HG03103 (cell line): ENCODE data around the gene BCL3.
"Not testable (repeated sequence)": the region's sequence is repeated elsewhere in the genome, so short reads cannot be mapped to it uniquely, and the experiment has no call there.

Experiments used
- ATAC-seq: cut with Tn5 transposase; IDR thresholded peaks from one replicate; pipeline ENCODE4 v1.9.1; 2021; ENCODE audit warnings: low read depth; ENCODE audit not compliant: unreplicated experiment

Gene BCL3

GRCh38 chr19:44748426-44749254 lies at the start of gene BCL3:
Gene BCL3 (plus strand): TSS chr19:44748708. CDS start chr19:44748791, 83 bp downstream.
- ATAC-seq: no peak

GRCh38 chr19:44700547-44700946 lies 48.0 kb upstream of the BCL3 start:
- ATAC-seq: no peak

GRCh38 chr19:44701228-44701627 lies 47.3 kb upstream of the BCL3 start:
- no peak for ATAC-seq

- ATAC-seq: no peak
Measured at GRCh38 chr19:44702551-44703176, 45.8 kb upstream of the BCL3 start.

GRCh38 chr19:44703336-44704078 lies 45.0 kb upstream of the BCL3 start:
- no peak for ATAC-seq

- ATAC-seq: no peak
Measured at GRCh38 chr19:44704982-44705381, 43.5 kb upstream of the BCL3 start.

GRCh38 chr19:44705502-44706010 lies 43.0 kb upstream of the BCL3 start:
- no peak for ATAC-seq

- no peak for ATAC-seq
Measured at GRCh38 chr19:44706506-44707236, 41.8 kb upstream of the BCL3 start.

GRCh38 chr19:44707794-44708193 lies 40.7 kb upstream of the BCL3 start:
- ATAC-seq: no peak

- ATAC-seq: no peak
Measured at GRCh38 chr19:44708940-44709339, 39.6 kb upstream of the BCL3 start.

GRCh38 chr19:44709434-44710266 lies 38.9 kb upstream of the BCL3 start:
- not testable (repeated sequence) for ATAC-seq

GRCh38 chr19:44710483-44710882 lies 38.0 kb upstream of the BCL3 start:
- ATAC-seq: no peak

- ATAC-seq: no peak
Measured at GRCh38 chr19:44712864-44713515, 35.5 kb upstream of the BCL3 start.

- no peak for ATAC-seq
Measured at GRCh38 chr19:44714597-44715169, 33.8 kb upstream of the BCL3 start.

GRCh38 chr19:44717603-44718002 lies 30.9 kb upstream of the BCL3 start:
- no peak for ATAC-seq

- no peak for ATAC-seq
Measured at GRCh38 chr19:44718441-44719261, 29.9 kb upstream of the BCL3 start.

- no peak for ATAC-seq
Measured at GRCh38 chr19:44719262-44719701, 29.2 kb upstream of the BCL3 start.

GRCh38 chr19:44720396-44720795 lies 28.1 kb upstream of the BCL3 start:
- not testable (repeated sequence) for ATAC-seq
